CD4-positive, alpha-beta memory T cell (primary cell): Measurements from ENCODE around the gene PGLYRP4. TPM values are rescaled to one million over a fixed set of nuclear protein-coding genes. Genes with fewer than 3 reads are reported as not detected.

Experiments
- CTCF ChIA-PET: fragments of 350-600 bp; sonication (Branson Sonifier 250); formaldehyde crosslinking; loops from one replicate; lab custom pipeline; 2021; ENCODE audit warnings: inconsistent platforms; ENCODE audit not compliant: partially characterized antibody; lab: Charles Lee
- POLR2A ChIA-PET: fragments of 350-600 bp; sonication (Branson Sonifier 250); formaldehyde crosslinking; loops from one replicate; lab custom pipeline; 2021; ENCODE audit not compliant: partially characterized antibody; lab: Charles Lee
- DNase-seq, 5 donors: peaks; one replicate each; pipeline versions ENCODE4 v3.0.0 to v3.0.0-alpha.2; 2020 to 2022; ENCODE audit warnings: mixed read lengths in 1 of 5
- H3K27ac ChIP-seq: one replicate; pipeline ENCODE4 v1.7.0; 2013; ENCODE audit warnings: low read depth, low read length
- H3K27me3 ChIP-seq: 2 replicates; pipeline ENCODE4 v1.7.0; 2013; ENCODE audit warnings: mild to moderate bottlenecking, low read length, moderate library complexity; ENCODE audit not compliant: insufficient read depth
- H3K36me3 ChIP-seq: 2 replicates; pipeline ENCODE4 v1.7.0; 2013; ENCODE audit warnings: mild to moderate bottlenecking, low read length, moderate library complexity; ENCODE audit not compliant: insufficient read depth
- H3K4me1 ChIP-seq: 2 replicates; pipeline ENCODE4 v1.7.0; 2013; ENCODE audit warnings: mild to moderate bottlenecking, low read length, moderate library complexity; ENCODE audit not compliant: insufficient read depth
- H3K4me3 ChIP-seq, 2 donors: one replicate each; pipeline ENCODE4 v1.7.0; 2013; ENCODE audit warnings: low read length in 2 of 2, mild to moderate bottlenecking in 1 of 2
- H3K9me3 ChIP-seq, 2 donors: one replicate each; pipeline ENCODE4 v1.7.0; 2013; ENCODE audit warnings: low read length in 2 of 2, control low read depth in 1 of 2; ENCODE audit not compliant: control insufficient read depth in 1 of 2
- H3K27ac Mint-ChIP-seq, 7 donors: one replicate each; pipeline ENCODE4 v1.8.0; 2020 to 2021; ENCODE audit warnings: mixed read lengths in 7 of 7, mild to moderate bottlenecking in 6 of 7, inconsistent platforms in 3 of 7, moderate library complexity in 3 of 7
- H3K27me3 Mint-ChIP-seq, 2 donors: one replicate each; pipeline ENCODE4 v1.8.0; 2020 to 2021; ENCODE audit warnings: mixed read lengths in 2 of 2
- H3K36me3 Mint-ChIP-seq, 2 donors: one replicate each; pipeline ENCODE4 v1.8.0; 2020 to 2021; ENCODE audit warnings: mixed read lengths in 2 of 2, inconsistent platforms in 1 of 2, mild to moderate bottlenecking in 1 of 2
- H3K4me1 Mint-ChIP-seq, 4 donors: one replicate each; pipeline ENCODE4 v1.8.0; 2020 to 2021; ENCODE audit warnings: mixed read lengths in 4 of 4, mild to moderate bottlenecking in 1 of 4
- H3K4me3 Mint-ChIP-seq, 8 donors: one replicate each; pipeline ENCODE4 v1.8.0; 2020 to 2021; ENCODE audit warnings: mixed read lengths in 8 of 8, mild to moderate bottlenecking in 7 of 8, moderate library complexity in 6 of 8, inconsistent platforms in 3 of 8
- H3K9me3 Mint-ChIP-seq, 8 donors: one replicate each; pipeline ENCODE4 v1.8.0; 2020 to 2021; ENCODE audit warnings: mixed read lengths in 8 of 8, mild to moderate bottlenecking in 5 of 8, inconsistent platforms in 3 of 8, moderate library complexity in 1 of 8
- intact Hi-C: fragments of 100-400 bp; cut with micrococcal nuclease; formaldehyde crosslinking; loops from one replicate; pipeline ENCODE4 v1.15.1; 2023
- polyA plus RNA-seq, 2 donors: library from polyadenylated mRNA; unstranded; fragments of 300-500 nt; fragmentation: Illumina TruSeq; gene quantifications; one replicate each; pipeline ENCODE4 v1.2.3, GENCODE V29; 2021
- total RNA-seq, 2 experiments: library from RNA; stranded (reverse); gene quantifications; one replicate each; pipeline ENCODE4 v1.2.3, GENCODE V29; 2021

Gene PGLYRP4, protein sequence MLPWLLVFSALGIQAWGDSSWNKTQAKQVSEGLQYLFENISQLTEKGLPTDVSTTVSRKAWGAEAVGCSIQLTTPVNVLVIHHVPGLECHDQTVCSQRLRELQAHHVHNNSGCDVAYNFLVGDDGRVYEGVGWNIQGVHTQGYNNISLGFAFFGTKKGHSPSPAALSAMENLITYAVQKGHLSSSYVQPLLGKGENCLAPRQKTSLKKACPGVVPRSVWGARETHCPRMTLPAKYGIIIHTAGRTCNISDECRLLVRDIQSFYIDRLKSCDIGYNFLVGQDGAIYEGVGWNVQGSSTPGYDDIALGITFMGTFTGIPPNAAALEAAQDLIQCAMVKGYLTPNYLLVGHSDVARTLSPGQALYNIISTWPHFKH
- total RNA-seq (not detected), polyA plus RNA-seq (not detected)

- H3K4me1 ChIP-seq, result peaks cover 30% of the 10 kb centered on the region
- H3K9me3 ChIP-seq, result no peaks in the 10 kb centered on the region
- no peaks in the 10 kb centered on the region for H3K36me3 Mint-ChIP-seq
- intact Hi-C loops, result no loop called here
- no peaks in the 10 kb centered on the region for H3K36me3 ChIP-seq
- no peak within 1 kb of the TSS for H3K27ac Mint-ChIP-seq
- no peak within 1 kb of the TSS for H3K27ac ChIP-seq
- H3K27me3 Mint-ChIP-seq, result peaks cover 9 to 18% of the 10 kb centered on the region in 2 donors
- CTCF ChIA-PET, result interaction anchor here (2.2 kb wide), 1 partner anchor 146 kb away, joined by 8 read pairs; no protein-coding TSS in a partner anchor
- peak within 1 kb of the TSS in 1 of 8 donors; percentile 43 for H3K4me3 Mint-ChIP-seq
- no peaks in the 10 kb centered on the region for H3K27me3 ChIP-seq
- H3K4me3 ChIP-seq, result no peak within 1 kb of the TSS
- POLR2A ChIA-PET, result no interaction called here
- no peak for DNase-seq
- peaks cover 20 to 33% (median 26%) of the 10 kb centered on the region in 4 donors for H3K4me1 Mint-ChIP-seq
- no peaks in the 10 kb centered on the region for H3K9me3 Mint-ChIP-seq
Observed at GRCh38 chr1:153348511-153349362, at the start of gene PGLYRP4. Gene PGLYRP4, minus strand, starts transcription at chr1:153348841. Its CDS starts 909 bp downstream, at chr1:153347932.

DNA sequence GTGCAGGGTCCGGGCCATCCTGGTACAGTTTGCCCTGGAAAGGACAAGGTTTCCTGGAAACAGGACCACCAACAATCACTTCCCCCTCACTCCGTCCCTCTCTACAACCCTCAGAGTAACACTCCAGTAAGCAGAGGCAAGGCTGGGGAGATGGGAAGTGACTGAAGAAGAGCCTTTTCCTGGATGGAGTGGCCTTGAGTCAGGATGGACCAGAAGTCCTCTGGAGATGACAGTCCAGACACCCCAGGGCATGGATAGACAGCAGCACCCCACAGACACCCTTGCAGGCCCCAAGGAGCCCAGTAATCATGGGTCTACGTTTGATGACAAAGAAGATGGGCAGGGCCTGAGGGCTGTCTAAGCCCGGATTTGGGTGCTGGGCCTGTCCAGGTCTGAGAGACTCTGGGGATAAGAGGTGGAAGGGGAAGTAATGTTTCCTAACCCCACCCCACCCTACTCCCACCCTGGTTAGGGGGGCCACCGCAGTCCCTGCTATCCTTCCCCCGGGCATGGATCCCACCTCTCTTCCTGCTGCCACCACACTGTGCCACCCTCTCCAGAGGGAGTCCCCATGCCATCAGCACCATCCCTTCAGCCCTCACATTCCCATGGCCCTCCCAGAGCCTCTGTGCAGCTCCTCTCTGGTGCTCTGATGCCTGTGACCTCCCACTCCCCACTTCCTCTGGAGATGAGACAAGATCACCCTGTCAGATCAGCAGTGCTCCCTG lies 49.4 kb upstream of the PGLYRP4 start:
- no peak overlapping the region for H3K4me3 Mint-ChIP-seq
- peaks cover 0 to under 1% (median 0%) of the 10 kb centered on the region in 8 donors for H3K9me3 Mint-ChIP-seq
- Histone ChIP-seq H3K36me3 (no peaks in the 10 kb centered on the region), H3K9me3 (no peaks in the 10 kb centered on the region), H3K4me3 (no peak overlapping the region), H3K27ac (no peak overlapping the region), H3K4me1 (no peaks in the 10 kb centered on the region), H3K27me3 (no peaks in the 10 kb centered on the region)
- no peak overlapping the region for H3K27ac Mint-ChIP-seq
- CTCF ChIA-PET, result no interaction called here
- H3K4me1 Mint-ChIP-seq, result no peaks in the 10 kb centered on the region
- DNase-seq, result no peak
- H3K36me3 Mint-ChIP-seq, result no peaks in the 10 kb centered on the region
- intact Hi-C loops, result no loop called here
- peaks cover 11 to 27% of the 10 kb centered on the region in 2 donors for H3K27me3 Mint-ChIP-seq
- POLR2A ChIA-PET, result no interaction called here

DNA sequence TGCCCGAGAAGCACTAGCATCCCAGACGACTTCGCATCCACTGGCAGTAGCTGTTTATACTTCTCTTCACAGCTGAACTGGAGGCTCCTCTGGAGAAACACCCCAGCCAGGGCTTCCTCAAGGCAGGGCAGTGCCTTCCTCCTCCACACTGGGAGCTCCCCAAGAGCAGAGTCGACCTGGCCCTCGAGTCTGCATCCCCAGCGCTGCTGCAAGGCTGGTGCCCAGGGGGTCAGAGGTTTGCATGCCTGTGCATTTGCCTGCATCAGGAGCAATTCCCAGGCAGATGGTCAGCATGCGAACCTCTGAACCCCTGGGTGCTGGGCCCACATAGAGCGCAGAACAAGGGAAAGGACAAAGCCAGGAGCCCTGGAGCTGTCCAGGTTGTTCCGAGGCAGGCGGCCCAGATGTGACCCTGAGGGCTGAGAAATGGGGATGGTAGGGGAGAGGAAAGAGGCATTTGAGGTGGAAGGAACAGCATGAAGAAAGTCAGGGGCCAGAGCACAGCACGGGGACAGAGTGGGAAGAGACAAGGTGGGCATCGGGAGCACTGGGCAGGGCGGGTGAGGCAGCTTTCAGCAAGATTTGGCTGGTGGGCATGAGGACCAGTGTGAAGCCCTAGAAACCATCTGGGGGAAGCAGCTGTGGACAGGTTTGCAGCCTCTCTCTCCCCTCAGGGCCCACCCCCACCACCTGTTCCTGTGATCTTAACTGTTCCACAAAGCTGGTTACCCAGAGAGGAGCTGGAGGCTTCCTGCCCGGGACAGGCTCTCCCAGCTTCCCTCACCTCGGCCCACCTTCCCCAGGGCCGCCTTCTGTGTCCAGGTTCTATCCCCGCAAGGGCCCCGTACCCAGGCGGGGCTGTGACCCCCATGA lies 48.6 kb upstream of the PGLYRP4 start:
- Mint-ChIP-seq H3K27ac (no peak overlapping the region), H3K9me3 (peaks cover 0 to 1% (median 0%) of the 10 kb centered on the region in 8 donors), H3K36me3 (no peaks in the 10 kb centered on the region), H3K27me3 (peaks cover 13 to 29% of the 10 kb centered on the region in 2 donors), H3K4me3 (no peak overlapping the region), H3K4me1 (no peaks in the 10 kb centered on the region)
- H3K4me1 ChIP-seq, result no peaks in the 10 kb centered on the region
- no peak overlapping the region for H3K27ac ChIP-seq
- DNase-seq, result no peak
- no peaks in the 10 kb centered on the region for H3K27me3 ChIP-seq
- H3K36me3 ChIP-seq, result no peaks in the 10 kb centered on the region
- no peak overlapping the region for H3K4me3 ChIP-seq
- intact Hi-C loops, result no loop called here
- no peaks in the 10 kb centered on the region for H3K9me3 ChIP-seq
- CTCF ChIA-PET, result interaction anchor here (0.9 kb wide), 1 partner anchor 108 kb away, joined by 3 read pairs; no protein-coding TSS in a partner anchor
- POLR2A ChIA-PET, result no interaction called here

DNA sequence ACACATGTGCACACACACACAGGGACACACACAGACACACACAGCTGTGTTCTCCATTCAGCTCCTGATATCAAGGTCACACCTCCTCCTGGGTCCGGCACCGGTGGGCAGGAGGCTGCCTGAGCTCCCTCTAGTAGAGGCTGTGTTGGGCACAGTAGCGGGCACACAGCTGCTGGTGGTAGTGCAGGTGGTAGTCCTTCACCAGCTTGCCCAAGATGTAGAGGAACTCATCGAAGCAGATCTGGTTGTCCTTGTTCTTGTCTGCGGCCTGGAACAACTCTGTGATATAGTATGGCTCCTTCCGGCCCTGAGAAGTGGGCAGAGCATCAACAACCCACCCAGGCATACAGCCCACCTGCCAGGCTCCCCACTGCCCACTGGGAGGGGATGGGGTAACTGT lies 47.8 kb upstream of the PGLYRP4 start:
- intact Hi-C loops, result no loop called here
- CTCF ChIA-PET, result interaction anchor here (0.9 kb wide), 1 partner anchor 107 kb away, joined by 3 read pairs; no protein-coding TSS in a partner anchor
- no peak overlapping the region for H3K27ac Mint-ChIP-seq

DNA sequence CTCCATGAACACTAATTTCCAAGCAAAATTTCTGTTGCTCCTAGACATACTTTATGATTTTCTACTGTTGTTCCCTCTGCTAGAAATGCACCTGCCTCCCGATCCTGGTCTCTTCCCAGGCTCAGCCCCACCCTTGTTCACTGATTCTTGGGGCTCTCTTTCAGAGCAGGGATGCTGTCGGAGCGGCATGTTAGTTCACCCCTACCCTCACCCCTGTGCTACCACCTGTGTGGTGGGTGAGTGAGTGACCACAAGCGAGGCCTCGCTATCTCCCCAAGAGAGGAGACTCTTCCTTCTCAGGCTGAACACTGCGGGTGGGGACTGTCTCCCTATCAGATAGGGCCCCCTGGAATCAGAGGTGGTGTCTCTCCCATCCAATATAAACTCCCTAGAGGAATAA lies 47.1 kb upstream of the PGLYRP4 start:
- H3K4me1 ChIP-seq, result no peaks in the 10 kb centered on the region
- H3K9me3 ChIP-seq, result no peaks in the 10 kb centered on the region
- no peak overlapping the region for H3K4me3 ChIP-seq
- H3K27ac ChIP-seq, result no peak overlapping the region
- ChIA-PET CTCF (no interaction called here), POLR2A (no interaction called here)
- Mint-ChIP-seq H3K36me3 (no peaks in the 10 kb centered on the region), H3K4me3 (no peak overlapping the region), H3K9me3 (peaks cover 0 to 1% (median 0%) of the 10 kb centered on the region in 8 donors), H3K4me1 (no peaks in the 10 kb centered on the region), H3K27ac (no peak overlapping the region), H3K27me3 (peaks cover 13 to 30% of the 10 kb centered on the region in 2 donors)
- no peak for DNase-seq
- H3K36me3 ChIP-seq, result no peaks in the 10 kb centered on the region
- no peaks in the 10 kb centered on the region for H3K27me3 ChIP-seq
- intact Hi-C loops, result no loop called here

More for the DNA sequence above, 47.8 kb upstream of the PGLYRP4 start:
- Mint-ChIP-seq H3K27me3 (peaks cover 13 to 28% of the 10 kb centered on the region in 2 donors), H3K36me3 (no peaks in the 10 kb centered on the region), H3K4me1 (no peaks in the 10 kb centered on the region), H3K9me3 (peaks cover 0 to 1% (median 0%) of the 10 kb centered on the region in 8 donors), H3K4me3 (no peak overlapping the region)
- H3K4me3 ChIP-seq, result no peak overlapping the region
- DNase-seq, result no peak
- H3K36me3 ChIP-seq, result no peaks in the 10 kb centered on the region
- H3K27me3 ChIP-seq, result no peaks in the 10 kb centered on the region
- H3K4me1 ChIP-seq, result no peaks in the 10 kb centered on the region
- no peak overlapping the region for H3K27ac ChIP-seq
- H3K9me3 ChIP-seq, result no peaks in the 10 kb centered on the region
- POLR2A ChIA-PET, result no interaction called here

DNA sequence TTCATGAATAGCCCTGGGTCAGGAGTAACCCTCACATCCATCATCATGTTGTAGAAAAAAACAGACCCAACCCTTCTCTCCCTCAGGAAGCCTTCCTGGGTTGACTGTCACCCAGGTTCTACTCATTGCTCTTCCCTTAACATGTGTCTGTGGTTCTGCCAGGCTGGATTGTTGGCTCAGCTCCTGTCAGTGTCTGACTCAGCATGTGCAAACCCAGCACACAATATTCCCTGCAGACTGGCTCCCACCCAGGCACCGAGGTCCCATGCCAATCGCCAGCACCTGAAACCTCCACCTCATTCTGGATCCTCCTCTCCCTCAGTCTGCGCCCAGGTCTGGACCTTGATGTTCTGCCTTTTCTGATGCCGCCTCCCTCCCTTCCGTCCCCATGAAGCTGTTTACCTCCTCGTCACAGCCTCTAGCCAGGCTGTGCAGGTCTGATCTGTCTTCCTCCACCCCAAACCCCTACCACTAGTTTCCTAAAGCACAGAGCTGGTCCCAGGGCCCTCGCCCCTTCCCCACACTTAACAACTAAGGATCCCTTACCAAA lies 46.6 kb upstream of the PGLYRP4 start:
- Histone ChIP-seq H3K4me3 (no peak overlapping the region), H3K9me3 (no peaks in the 10 kb centered on the region), H3K36me3 (no peaks in the 10 kb centered on the region), H3K4me1 (no peaks in the 10 kb centered on the region), H3K27ac (no peak overlapping the region), H3K27me3 (no peaks in the 10 kb centered on the region)
- H3K36me3 Mint-ChIP-seq, result no peaks in the 10 kb centered on the region
- intact Hi-C loops, result no loop called here
- DNase-seq, result no peak
- H3K4me3 Mint-ChIP-seq, result no peak overlapping the region
- H3K9me3 Mint-ChIP-seq, result peaks cover 0 to 1% (median 0%) of the 10 kb centered on the region in 8 donors
- peak overlapping the region in 1 of 7 donors; percentile 34 for H3K27ac Mint-ChIP-seq
- no peaks in the 10 kb centered on the region for H3K4me1 Mint-ChIP-seq
- POLR2A ChIA-PET, result no interaction called here
- peaks cover 13 to 31% of the 10 kb centered on the region in 2 donors for H3K27me3 Mint-ChIP-seq
- CTCF ChIA-PET, result no interaction called here
